NT2/D1 (cell line): ENCODE results near the gene DARS2.

Experiments used
- DNase-seq: peaks from one replicate; pipeline ENCODE4 v3.0.0-alpha.2; 2011; ENCODE audit warnings: low read depth, low spot score
- H3K27me3 ChIP-seq: 2 replicates; pipeline ENCODE4 v1.6.0; 2011; ENCODE audit warnings: mild to moderate bottlenecking; ENCODE audit not compliant: insufficient read length, insufficient read depth
- H3K36me3 ChIP-seq: 2 replicates; pipeline ENCODE4 v1.6.1; 2011; ENCODE audit warnings: mild to moderate bottlenecking, low read length, mixed read lengths; ENCODE audit not compliant: insufficient read depth, insufficient read length
- H3K4me1 ChIP-seq: 2 replicates; pipeline ENCODE4 v1.5.1; 2011; ENCODE audit not compliant: insufficient read depth, insufficient read length
- H3K4me3 ChIP-seq: 2 replicates; pipeline ENCODE4 v1.5.1; 2011; ENCODE audit warnings: low read depth; ENCODE audit not compliant: insufficient read length
- H3K9ac ChIP-seq: 2 replicates; pipeline ENCODE4 v1.6.0; 2011; ENCODE audit warnings: low read depth; ENCODE audit not compliant: insufficient read length
- H3K9me3 ChIP-seq: 2 replicates; pipeline ENCODE4 v1.5.1; 2011; ENCODE audit warnings: mild to moderate bottlenecking, low read length; ENCODE audit not compliant: insufficient read depth
- SUZ12 ChIP-seq: IDR thresholded peaks from 2 replicates; pipeline ENCODE4 v1.6.1; 2011; ENCODE audit not compliant: insufficient read length, insufficient read depth; ENCODE audit errors: extremely low read depth
- YY1 ChIP-seq: IDR thresholded peaks from 2 replicates; pipeline ENCODE4 v1.6.1; 2011; ENCODE audit not compliant: insufficient read length, insufficient read depth
- ZNF274 ChIP-seq: IDR thresholded peaks from 2 replicates; pipeline ENCODE4 v1.6.1; 2011; ENCODE audit warnings: mild to moderate bottlenecking, low read depth, low read length

Gene DARS2

GRCh38 chr1:173887627-173888026 lies 63.2 kb downstream of the DARS2 start:
- peaks cover 23% of the 10 kb centered on the region for H3K36me3 ChIP-seq
- TF ChIP-seq ZNF274 (no peak), SUZ12 (no peak), YY1 (no peak)
- no peaks in the 10 kb centered on the region for H3K9me3 ChIP-seq
- no peak for DNase-seq
- no peaks in the 10 kb centered on the region for H3K27me3 ChIP-seq
- H3K4me1 ChIP-seq = no peaks in the 10 kb centered on the region
- H3K9ac ChIP-seq = no peak overlapping the region
- H3K4me3 ChIP-seq = no peak overlapping the region

DNA sequence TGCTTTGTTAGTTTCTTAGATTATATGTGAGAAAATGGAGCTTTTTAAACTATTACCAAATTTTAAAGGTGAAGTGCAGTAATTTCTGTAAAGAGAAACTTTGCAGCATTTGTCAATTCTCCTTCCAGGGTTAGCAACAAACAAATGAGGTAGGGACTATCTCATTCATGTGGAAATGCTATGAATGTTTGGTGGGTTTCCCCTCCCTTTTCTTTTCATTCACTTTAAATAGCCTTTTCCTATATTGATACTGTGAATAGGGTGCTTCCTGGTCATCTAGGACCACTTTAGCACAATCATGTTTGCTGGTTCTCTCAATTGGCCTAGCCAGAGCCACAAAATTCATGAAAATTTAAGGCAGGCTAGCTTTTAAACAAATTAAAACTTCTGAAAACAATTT lies 64.3 kb downstream of the DARS2 start:
- no peaks in the 10 kb centered on the region for H3K27me3 ChIP-seq
- H3K9me3 ChIP-seq = no peaks in the 10 kb centered on the region
- H3K36me3 ChIP-seq = peaks cover 23% of the 10 kb centered on the region
- DNase-seq = no peak
- no peak for TF ChIP-seq SUZ12
- TF ChIP-seq YY1 = no peak
- TF ChIP-seq ZNF274 = no peak
- no peak overlapping the region for H3K9ac ChIP-seq
- H3K4me3 ChIP-seq = no peak overlapping the region
- H3K4me1 ChIP-seq = no peaks in the 10 kb centered on the region

DNA sequence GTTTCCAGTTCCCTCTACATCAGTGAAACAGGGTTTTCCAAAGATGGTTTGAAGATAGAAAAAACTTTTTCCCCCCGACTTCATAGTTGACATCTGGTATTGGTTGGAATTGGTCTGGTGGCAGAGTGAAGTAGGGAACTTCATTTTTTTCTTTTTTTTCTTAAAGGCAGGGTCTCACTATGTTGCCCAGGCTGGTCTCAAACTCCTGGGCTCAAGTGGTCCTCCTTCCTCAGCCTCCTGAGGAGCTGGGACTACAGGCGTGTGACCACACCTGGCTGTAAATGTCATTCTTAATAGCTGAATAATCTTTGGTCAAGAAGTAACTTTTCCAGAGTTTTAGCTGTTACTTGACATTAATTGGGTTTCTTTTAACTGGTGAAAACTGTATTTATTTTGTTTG lies 65.4 kb downstream of the DARS2 start:
- DNase-seq = no peak
- Histone ChIP-seq H3K9me3 (no peaks in the 10 kb centered on the region), H3K9ac (no peak overlapping the region), H3K36me3 (peaks cover 23% of the 10 kb centered on the region), H3K4me3 (no peak overlapping the region), H3K4me1 (no peaks in the 10 kb centered on the region), H3K27me3 (no peaks in the 10 kb centered on the region)
- TF ChIP-seq YY1 (no peak), SUZ12 (no peak), ZNF274 (no peak)

DNA sequence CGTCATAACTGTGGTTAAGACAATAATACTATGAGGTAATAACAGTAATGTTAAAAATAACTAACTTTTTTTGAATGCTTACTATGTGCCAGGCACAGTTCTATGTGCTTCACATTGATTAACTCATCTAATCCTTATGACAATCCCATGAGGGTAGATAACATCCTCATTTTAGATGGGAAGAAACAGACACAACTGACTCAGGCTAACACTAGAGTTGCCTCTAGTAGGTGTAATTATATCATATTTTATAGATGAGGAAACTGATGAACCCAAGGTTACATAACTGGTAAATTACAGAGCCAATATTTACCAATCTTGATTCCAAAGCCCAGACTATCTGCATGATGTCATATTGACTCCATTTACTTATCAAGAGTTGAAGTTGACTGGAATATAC lies 69.1 kb downstream of the DARS2 start:
- H3K9ac ChIP-seq = no peak overlapping the region
- no peak overlapping the region for H3K4me3 ChIP-seq
- no peaks in the 10 kb centered on the region for H3K27me3 ChIP-seq
- no peak for TF ChIP-seq YY1
- no peak for TF ChIP-seq SUZ12
- TF ChIP-seq ZNF274 = no peak
- no peak for DNase-seq
- no peaks in the 10 kb centered on the region for H3K9me3 ChIP-seq
- no peaks in the 10 kb centered on the region for H3K4me1 ChIP-seq
- H3K36me3 ChIP-seq = peaks cover 3% of the 10 kb centered on the region

GRCh38 chr1:173894189-173894588 lies 69.7 kb downstream of the DARS2 start:
- no peak overlapping the region for H3K9ac ChIP-seq
- H3K36me3 ChIP-seq = peaks cover 3% of the 10 kb centered on the region
- TF ChIP-seq YY1 = no peak
- TF ChIP-seq SUZ12 = no peak
- no peak for TF ChIP-seq ZNF274
- H3K9me3 ChIP-seq = no peaks in the 10 kb centered on the region
- no peak overlapping the region for H3K4me3 ChIP-seq
- H3K4me1 ChIP-seq = no peaks in the 10 kb centered on the region
- DNase-seq = no peak
- H3K27me3 ChIP-seq = no peaks in the 10 kb centered on the region

- Histone ChIP-seq H3K27me3 (no peaks in the 10 kb centered on the region), H3K9ac (no peak overlapping the region), H3K4me3 (no peak overlapping the region), H3K36me3 (no peaks in the 10 kb centered on the region), H3K4me1 (no peaks in the 10 kb centered on the region), H3K9me3 (no peaks in the 10 kb centered on the region)
- TF ChIP-seq SUZ12 = no peak
- TF ChIP-seq ZNF274 = no peak
- TF ChIP-seq YY1 = no peak
- DNase-seq = no peak
These were observed 76.0 kb downstream of the DARS2 start for GRCh38 chr1:173900427-173900826.

GRCh38 chr1:173900992-173901391 lies 76.5 kb downstream of the DARS2 start:
- TF ChIP-seq SUZ12 (no peak), ZNF274 (no peak), YY1 (no peak)

More at GRCh38 chr1:173900992-173901391, 76.5 kb downstream of the DARS2 start:
- Histone ChIP-seq H3K36me3 (no peaks in the 10 kb centered on the region), H3K9ac (no peak overlapping the region), H3K9me3 (no peaks in the 10 kb centered on the region), H3K27me3 (no peaks in the 10 kb centered on the region), H3K4me1 (no peaks in the 10 kb centered on the region), H3K4me3 (no peak overlapping the region)
- no peak for DNase-seq
